KOPT-K1 (cell line): ENCODE results near the gene DPH7.
"Not testable (repeated sequence)": the region's sequence is repeated elsewhere in the genome, so short reads cannot be mapped to it uniquely, and the experiment has no call there.

Experiments used
- H3K27ac ChIP-seq: fragments of 200-600 bp; sonication (generic); 2 replicates; pipeline ENCODE4 v1.5.1; 2016; ENCODE audit warnings: antibody characterized with exemption, mild to moderate bottlenecking, low read depth, low read length; ENCODE audit not compliant: poor library complexity, severe bottlenecking
- H3K36me3 ChIP-seq: fragments of 200-600 bp; sonication (generic); 2 replicates; pipeline ENCODE4 v1.5.1; 2017; ENCODE audit warnings: antibody characterized with exemption, mild to moderate bottlenecking, low read length, moderate library complexity; ENCODE audit not compliant: insufficient read depth
- H3K9me3 ChIP-seq: fragments of 200-600 bp; sonication (generic); 2 replicates; pipeline ENCODE4 v1.5.1; 2017; ENCODE audit warnings: antibody characterized with exemption, low read length, mild to moderate bottlenecking; ENCODE audit not compliant: insufficient read depth, poor library complexity, severe bottlenecking

Gene DPH7

DNA sequence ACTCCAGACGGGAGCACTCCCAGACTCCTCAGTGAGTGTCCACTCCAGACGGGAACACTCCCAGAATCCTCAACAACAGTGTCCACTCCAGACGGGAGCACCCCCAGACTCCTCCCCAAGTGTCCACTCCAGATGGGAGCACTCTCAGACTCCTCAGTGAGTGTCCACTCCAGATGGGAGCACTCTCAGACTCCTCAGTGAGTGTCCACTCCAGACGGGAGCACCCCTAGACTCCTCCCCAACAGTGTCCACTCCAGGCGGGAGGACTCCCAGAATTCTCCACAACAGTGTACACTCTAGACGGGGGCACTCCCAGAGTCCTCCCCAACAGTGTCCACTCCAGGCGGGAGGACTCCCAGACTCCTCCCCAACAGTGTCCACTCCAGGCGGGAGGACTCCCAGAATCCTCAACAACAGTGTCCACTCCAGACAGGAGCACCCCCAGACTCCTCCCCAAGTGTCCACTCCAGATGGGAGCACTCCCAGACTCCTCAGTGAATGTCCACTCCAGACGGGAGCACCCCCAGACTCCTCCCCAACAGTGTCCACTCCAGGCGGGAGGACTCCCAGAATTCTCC is 45.7 kb downstream of the DPH7 start:
- H3K27ac ChIP-seq, H3K9me3 ChIP-seq, H3K36me3 ChIP-seq: not testable (repeated sequence)

- Histone ChIP-seq H3K36me3 (no peaks in the 10 kb centered on the region), H3K9me3 (peaks cover 2% of the 10 kb centered on the region), H3K27ac (no peak overlapping the region)
Measured at GRCh38 chr9:137531099-137531765, 47.5 kb downstream of the DPH7 start.

GRCh38 chr9:137530331-137530730 is 48.4 kb downstream of the DPH7 start:
- Histone ChIP-seq H3K36me3 (no peaks in the 10 kb centered on the region), H3K9me3 (no peaks in the 10 kb centered on the region), H3K27ac (no peak overlapping the region)

GRCh38 chr9:137524981-137525317 is 53.8 kb downstream of the DPH7 start:
- H3K36me3 ChIP-seq: no peaks in the 10 kb centered on the region
- H3K9me3 ChIP-seq: no peaks in the 10 kb centered on the region

DNA sequence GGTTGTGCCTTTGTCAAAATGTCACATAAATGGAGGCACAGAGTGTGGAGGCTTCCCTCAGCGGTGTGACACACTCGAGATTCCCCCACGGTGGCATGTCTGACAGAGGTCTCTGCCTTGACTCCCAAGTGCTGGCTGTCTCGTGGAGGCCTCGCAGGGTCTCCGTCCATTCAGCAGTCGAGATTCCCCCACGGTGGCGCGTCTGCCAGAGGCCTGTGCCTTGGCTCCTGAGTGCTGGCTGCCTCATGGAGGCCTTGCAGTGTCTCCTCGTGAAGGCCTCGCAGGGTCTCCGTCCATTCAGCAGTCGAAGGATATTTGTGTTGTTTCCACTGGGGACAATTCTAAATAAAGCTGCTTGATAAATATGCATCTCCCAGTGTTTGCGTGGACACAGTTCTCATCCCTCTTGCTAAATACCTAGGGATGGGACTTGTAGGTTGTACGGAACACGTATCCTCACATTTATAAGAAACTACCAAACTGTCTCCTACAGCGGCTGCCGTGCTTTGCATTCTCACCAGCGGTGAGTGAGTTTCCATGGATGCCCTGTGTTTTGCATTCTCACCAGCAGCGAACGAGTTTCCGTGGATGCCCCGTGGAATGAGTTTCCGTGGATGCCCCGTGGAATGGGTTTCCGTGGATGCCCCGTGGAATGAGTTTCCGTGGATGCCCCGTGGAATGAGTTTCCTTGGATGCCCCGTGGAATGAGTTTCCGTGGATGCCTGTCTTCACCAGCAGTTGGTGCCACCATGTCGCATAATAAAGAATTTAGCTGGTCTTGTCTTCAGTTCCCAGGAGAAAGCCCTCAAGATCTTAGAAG is 54.4 kb downstream of the DPH7 start:
- Histone ChIP-seq H3K9me3 (no peaks in the 10 kb centered on the region), H3K36me3 (no peaks in the 10 kb centered on the region), H3K27ac (no peak overlapping the region)

More at GRCh38 chr9:137524981-137525317, 53.8 kb downstream of the DPH7 start:
- no peak overlapping the region for H3K27ac ChIP-seq

DNA sequence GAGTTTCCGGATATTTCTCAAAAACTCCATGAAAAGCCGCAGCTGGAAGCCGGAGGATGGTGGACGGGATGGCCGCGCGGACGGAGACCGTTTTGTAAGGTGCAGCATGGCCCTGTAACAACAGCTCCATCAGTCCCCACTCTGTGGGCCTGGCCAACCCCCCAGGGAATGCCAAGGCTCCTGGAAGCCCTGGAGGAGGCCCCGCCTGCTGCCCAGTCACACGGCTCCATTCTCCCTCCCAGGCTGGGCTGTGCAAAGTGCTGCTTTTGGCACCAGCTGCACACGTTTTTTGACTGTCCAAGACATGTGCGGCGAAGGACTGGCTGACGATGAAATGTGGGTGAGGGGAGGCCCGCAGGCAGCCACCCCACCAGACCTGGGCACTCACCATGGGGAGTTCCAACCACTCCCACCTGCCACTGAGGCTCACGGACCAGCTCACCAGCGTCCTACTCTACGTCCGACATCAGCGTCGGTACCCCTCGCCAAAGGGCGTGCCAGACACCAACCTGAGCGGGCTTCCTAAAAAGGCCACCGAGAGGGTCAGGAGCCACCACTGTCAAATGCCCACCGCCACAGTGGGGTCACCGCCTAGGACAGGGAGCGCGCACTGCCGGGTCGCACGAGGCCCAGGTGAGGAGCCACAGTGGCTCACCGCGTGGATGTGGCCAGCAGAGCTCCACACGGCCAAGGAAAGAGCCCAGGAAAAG is 55.8 kb downstream of the DPH7 start:
- no peaks in the 10 kb centered on the region for H3K36me3 ChIP-seq
- H3K27ac ChIP-seq: no peak overlapping the region
- H3K9me3 ChIP-seq: no peaks in the 10 kb centered on the region

- Histone ChIP-seq H3K36me3 (no peaks in the 10 kb centered on the region), H3K9me3 (no peaks in the 10 kb centered on the region), H3K27ac (no peak overlapping the region)
Measured at GRCh38 chr9:137521405-137521985, 57.2 kb downstream of the DPH7 start.

GRCh38 chr9:137520614-137521404 is 57.9 kb downstream of the DPH7 start:
- Histone ChIP-seq H3K27ac (no peak overlapping the region), H3K36me3 (no peaks in the 10 kb centered on the region), H3K9me3 (no peaks in the 10 kb centered on the region)

DNA sequence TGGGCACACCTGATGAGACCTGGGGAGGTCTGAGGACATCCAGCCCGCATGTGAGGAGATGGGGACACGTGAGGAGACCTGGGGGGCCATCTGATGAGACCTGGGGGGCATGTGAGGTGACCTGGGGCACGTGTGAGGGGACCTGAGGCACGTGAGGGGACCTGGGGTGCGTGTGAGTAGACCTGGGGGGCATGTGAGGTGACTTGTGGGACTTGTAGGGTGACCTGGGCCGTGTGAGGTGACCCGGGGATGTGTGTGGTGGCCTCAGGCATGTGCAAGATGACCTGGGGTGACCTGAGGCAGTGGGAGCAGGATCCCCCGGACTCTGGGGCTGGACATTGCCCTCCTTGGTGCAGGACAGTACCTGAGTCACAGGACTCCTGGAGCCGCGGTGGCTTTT is 59.2 kb downstream of the DPH7 start:
- Histone ChIP-seq H3K27ac (no peak overlapping the region), H3K9me3 (no peaks in the 10 kb centered on the region), H3K36me3 (no peaks in the 10 kb centered on the region)

GRCh38 chr9:137518661-137519459 is 59.9 kb downstream of the DPH7 start:
- not testable (repeated sequence) for H3K36me3 ChIP-seq, H3K9me3 ChIP-seq, H3K27ac ChIP-seq

DNA sequence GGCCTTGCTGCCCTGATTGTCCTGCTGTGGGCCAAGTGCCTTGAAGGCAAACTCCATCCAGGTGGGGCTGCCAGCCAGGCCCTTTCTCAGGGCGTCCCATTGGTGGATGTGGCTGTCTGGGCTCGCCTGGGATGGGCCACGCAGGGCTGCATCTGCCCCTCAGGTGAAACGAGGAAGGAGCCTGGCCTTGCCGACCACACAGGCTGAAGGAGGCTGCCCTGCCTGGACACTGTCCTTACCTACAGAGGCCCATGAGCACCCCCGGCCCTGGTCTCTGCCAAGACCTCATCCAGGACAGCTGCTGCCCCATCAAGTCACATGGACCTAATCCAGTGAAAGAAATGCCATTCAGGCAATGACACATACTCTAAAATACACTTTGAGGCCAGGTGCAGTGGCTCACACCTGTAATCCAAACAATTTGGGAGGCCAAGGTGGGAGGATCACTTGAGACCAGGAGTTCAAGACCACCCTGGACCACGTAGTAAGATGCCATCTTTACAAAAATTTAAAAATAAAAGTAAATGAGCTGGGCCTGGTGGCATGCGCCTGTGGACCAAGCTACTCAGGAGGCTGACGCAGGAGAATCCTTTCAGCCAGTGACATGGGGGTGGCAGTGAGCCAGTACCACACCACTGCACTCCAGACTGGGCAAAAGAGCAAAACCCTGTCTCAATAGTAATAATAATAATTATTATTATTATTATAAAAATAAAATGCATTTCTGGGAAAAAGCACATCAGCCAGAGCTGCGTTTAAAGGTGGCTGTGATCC is 62.4 kb downstream of the DPH7 start:
- no peaks in the 10 kb centered on the region for H3K36me3 ChIP-seq
- H3K9me3 ChIP-seq: no peaks in the 10 kb centered on the region
- H3K27ac ChIP-seq: no peak overlapping the region

GRCh38 chr9:137515338-137515724 is 63.4 kb downstream of the DPH7 start:
- Histone ChIP-seq H3K9me3 (no peaks in the 10 kb centered on the region), H3K27ac (no peak overlapping the region), H3K36me3 (no peaks in the 10 kb centered on the region)

- no peaks in the 10 kb centered on the region for H3K36me3 ChIP-seq
- H3K9me3 ChIP-seq: no peaks in the 10 kb centered on the region
- H3K27ac ChIP-seq: no peak overlapping the region
Measured at GRCh38 chr9:137514691-137515337, 63.9 kb downstream of the DPH7 start.
